H9 (cell line): ENCODE results near the gene GLRX. TPM values are rescaled to one million over a fixed set of nuclear protein-coding genes. Genes with fewer than 3 reads are reported as not detected.

ENCODE experiments used
- DNase-seq: peaks from one replicate; pipeline ENCODE4 v3.0.0-alpha.2; 2017
- H2AFZ ChIP-seq: one replicate; pipeline ENCODE4 v1.6.1; 2013; ENCODE audit warnings: mild to moderate bottlenecking, low read length, control low read depth, moderate library complexity
- H2AK5ac ChIP-seq: 2 replicates; pipeline ENCODE4 v1.6.1; 2013; ENCODE audit warnings: low read length, control low read depth, mixed read lengths; ENCODE audit not compliant: insufficient read length
- H2BK120ac ChIP-seq: one replicate; pipeline ENCODE4 v1.6.1; 2013; ENCODE audit warnings: low read depth, mild to moderate bottlenecking, low read length, control low read depth, inconsistent platforms; ENCODE audit not compliant: poor library complexity, severe bottlenecking
- H2BK12ac ChIP-seq: 2 replicates; pipeline ENCODE4 v1.6.1; 2013; ENCODE audit warnings: low read length, control low read depth, mixed read lengths, low read depth; ENCODE audit not compliant: insufficient read length
- H2BK15ac ChIP-seq: 2 replicates; pipeline ENCODE4 v1.6.1; 2013; ENCODE audit warnings: low read depth, low read length, control low read depth
- H2BK20ac ChIP-seq: one replicate; pipeline ENCODE4 v1.6.1; 2013; ENCODE audit warnings: low read depth, mild to moderate bottlenecking, low read length, control low read depth, inconsistent platforms; ENCODE audit not compliant: poor library complexity, severe bottlenecking
- H2BK5ac ChIP-seq: 2 replicates; pipeline ENCODE4 v1.6.1; 2013; ENCODE audit warnings: low read length, control low read depth, mixed read lengths; ENCODE audit not compliant: insufficient read length
- H3K14ac ChIP-seq: 2 replicates; pipeline ENCODE4 v1.6.1; 2013; ENCODE audit warnings: low read length, control low read depth; ENCODE audit not compliant: insufficient read depth
- H3K18ac ChIP-seq: 2 replicates; pipeline ENCODE4 v1.6.1; 2013; ENCODE audit warnings: low read depth, mild to moderate bottlenecking, mixed read lengths, low read length, control low read depth; ENCODE audit not compliant: insufficient read length
- H3K23ac ChIP-seq: 2 replicates; pipeline ENCODE4 v1.6.1; 2013; ENCODE audit warnings: low read length, control low read depth, mixed read lengths, low read depth; ENCODE audit not compliant: insufficient read length
- H3K23me2 ChIP-seq: 2 replicates; pipeline ENCODE4 v1.6.1; 2013; ENCODE audit warnings: low read depth, mild to moderate bottlenecking, mixed read lengths, low read length, control low read depth; ENCODE audit not compliant: insufficient read length, poor library complexity, severe bottlenecking
- H3K27ac ChIP-seq: 2 replicates; pipeline ENCODE4 v1.5.1; 2013; ENCODE audit warnings: low read length, control low read depth, mixed read lengths, low read depth; ENCODE audit not compliant: insufficient read length
- H3K27me3 ChIP-seq: 2 replicates; pipeline ENCODE4 v1.6.1; 2013; ENCODE audit warnings: low read length, control low read depth, inconsistent platforms; ENCODE audit not compliant: insufficient read depth
- H3K4ac ChIP-seq: 2 replicates; pipeline ENCODE4 v1.6.1; 2013; ENCODE audit warnings: low read depth, mild to moderate bottlenecking, control low read depth, inconsistent platforms, low read length, moderate library complexity
- H3K4me1 ChIP-seq: 2 replicates; pipeline ENCODE4 v1.6.1; 2013; ENCODE audit warnings: low read length, control low read depth, inconsistent platforms; ENCODE audit not compliant: insufficient read depth
- H3K4me2 ChIP-seq: 2 replicates; pipeline ENCODE4 v1.6.1; 2013; ENCODE audit warnings: low read length, control low read depth, mixed read lengths; ENCODE audit not compliant: insufficient read length, insufficient read depth
- H3K56ac ChIP-seq: 2 replicates; pipeline ENCODE4 v1.6.1; 2013; ENCODE audit warnings: low read depth, mild to moderate bottlenecking, mixed read lengths, low read length, control low read depth; ENCODE audit not compliant: insufficient read length
- H3K79me1 ChIP-seq: 2 replicates; pipeline ENCODE4 v1.6.1; 2013; ENCODE audit warnings: low read depth, mild to moderate bottlenecking, moderate library complexity, low read length, control low read depth, inconsistent platforms; ENCODE audit not compliant: insufficient read depth, poor library complexity, severe bottlenecking
- H3K79me2 ChIP-seq: 2 replicates; pipeline ENCODE4 v1.6.1; 2013; ENCODE audit warnings: low read length, control low read depth, inconsistent platforms; ENCODE audit not compliant: insufficient read depth
- H3K9ac ChIP-seq: 2 replicates; pipeline ENCODE4 v1.6.1; 2013; ENCODE audit warnings: low read length, control low read depth, mixed read lengths; ENCODE audit not compliant: insufficient read length; ENCODE audit errors: extremely low read depth
- H3K9me3 ChIP-seq: one replicate; pipeline ENCODE4 v1.6.1; 2013; ENCODE audit warnings: low read depth, low read length, inconsistent platforms; ENCODE audit not compliant: control insufficient read depth
- H3T11ph ChIP-seq: one replicate; pipeline ENCODE4 v1.6.1; 2013; ENCODE audit warnings: mild to moderate bottlenecking, low read length, control low read depth, inconsistent platforms
- H4K20me1 ChIP-seq: one replicate; pipeline ENCODE4 v1.6.1; 2013; ENCODE audit not compliant: control insufficient read depth, insufficient read length, insufficient read depth
- H4K5ac ChIP-seq: 2 replicates; pipeline ENCODE4 v1.6.1; 2013; ENCODE audit warnings: low read depth, mild to moderate bottlenecking, mixed read lengths, low read length, control low read depth; ENCODE audit not compliant: insufficient read length
- H4K8ac ChIP-seq: replicated peaks from 2 replicates; pipeline ENCODE4 v1.6.1; 2013; ENCODE audit warnings: low read length, control low read depth, mixed read lengths, low read depth; ENCODE audit not compliant: insufficient read length
- H4K91ac ChIP-seq: 2 replicates; pipeline ENCODE4 v1.6.1; 2013; ENCODE audit warnings: low read depth, mild to moderate bottlenecking, moderate library complexity, mixed read lengths, low read length, control low read depth; ENCODE audit not compliant: insufficient read length
- H3K27ac Mint-ChIP-seq, 3 experiments: 2 replicates in 2 of 3; 3 replicates in 1 of 3; pipeline ENCODE4 v1.8.0; 2020 to 2021; ENCODE audit warnings: mixed read lengths in 3 of 3, mild to moderate bottlenecking in 1 of 3, moderate library complexity in 1 of 3
- H3K27me3 Mint-ChIP-seq: 2 replicates; pipeline ENCODE4 v1.8.0; 2021; ENCODE audit warnings: low read depth, mild to moderate bottlenecking, moderate library complexity, mixed read lengths
- H3K36me3 Mint-ChIP-seq, 3 experiments: 2 replicates in 2 of 3; 3 replicates in 1 of 3; pipeline ENCODE4 v1.8.0; 2020 to 2021; ENCODE audit warnings: low read depth in 3 of 3, mixed read lengths in 3 of 3; ENCODE audit not compliant: insufficient read depth in 1 of 3
- H3K4me1 Mint-ChIP-seq, 2 experiments: 2 replicates each; pipeline ENCODE4 v1.8.0; 2020; ENCODE audit warnings: mixed read lengths in 2 of 2
- H3K4me3 Mint-ChIP-seq, 2 experiments: 2 replicates in 1 of 2; 3 replicates in 1 of 2; pipeline ENCODE4 v1.8.0; 2020 to 2021; ENCODE audit warnings: mild to moderate bottlenecking in 2 of 2, mixed read lengths in 2 of 2, moderate library complexity in 1 of 2
- H3K9me3 Mint-ChIP-seq, 2 experiments: 2 replicates in 1 of 2; 3 replicates in 1 of 2; pipeline ENCODE4 v1.8.0; 2020; ENCODE audit warnings: mild to moderate bottlenecking in 2 of 2, mixed read lengths in 2 of 2, moderate library complexity in 1 of 2
- WGBS: extraction: QIAGEN DNeasy Blood & Tissue Kit; methylation state at CpG from one replicate; pipeline ENCODE4 v1.1.7; 2013; ENCODE audit warnings: missing lambda C conversion rate, low lambda C conversion rate, mixed read lengths; ENCODE audit not compliant: insufficient read length; ENCODE audit errors: extremely low coverage; 5-methylcytosine and 5-hydroxymethylcytosine counted together
- total RNA-seq: library from RNA; stranded (reverse); gene quantifications from 2 replicates; pipeline ENCODE4 v1.2.1, GENCODE V29; 2021
- TF ChIP-seq, protein P1 (sequence below): fragments of 200-600 bp; sonication (generic); conservative IDR thresholded peaks from 3 replicates; pipeline ENCODE4 v1.8.0; 2021; ENCODE audit warnings: antibody characterized with exemption, mild to moderate bottlenecking

GLRX gene
- total RNA-seq, 1 experiment from 2014 or later = 13.8 TPM

- H2BK20ac ChIP-seq = no peak overlapping the region
- H3K27ac Mint-ChIP-seq = no peak overlapping the region; a peak in 1 of 7 replicates
- H3K56ac ChIP-seq = no peak overlapping the region
- no peaks in the 10 kb centered on the region for H3K79me2 ChIP-seq
- H2BK5ac ChIP-seq = no peak overlapping the region
- H3T11ph ChIP-seq = no peak overlapping the region
- H2BK15ac ChIP-seq = no peak overlapping the region
- H3K14ac ChIP-seq = no peak overlapping the region
- H2AK5ac ChIP-seq = no peak overlapping the region
- no peak overlapping the region for H3K4me2 ChIP-seq
- no peak overlapping the region for H2BK120ac ChIP-seq
- H3K23me2 ChIP-seq = no peaks in the 10 kb centered on the region
- H4K91ac ChIP-seq = no peak overlapping the region
- H3K4me1 Mint-ChIP-seq = peaks cover 3 to 4% of the 10 kb centered on the region in 2 experiments; a peak in 1 of 4 replicates
- no peak overlapping the region for H3K18ac ChIP-seq
- no peak overlapping the region for H3K9ac ChIP-seq
- H3K4me3 Mint-ChIP-seq = no peak overlapping the region
- H3K27me3 Mint-ChIP-seq = no peaks in the 10 kb centered on the region
- H2BK12ac ChIP-seq = no peak overlapping the region
- H4K20me1 ChIP-seq = no peaks in the 10 kb centered on the region
- no peak overlapping the region for H4K8ac ChIP-seq
- H3K9me3 Mint-ChIP-seq = no peaks in the 10 kb centered on the region
- TF ChIP-seq, protein P1, sequence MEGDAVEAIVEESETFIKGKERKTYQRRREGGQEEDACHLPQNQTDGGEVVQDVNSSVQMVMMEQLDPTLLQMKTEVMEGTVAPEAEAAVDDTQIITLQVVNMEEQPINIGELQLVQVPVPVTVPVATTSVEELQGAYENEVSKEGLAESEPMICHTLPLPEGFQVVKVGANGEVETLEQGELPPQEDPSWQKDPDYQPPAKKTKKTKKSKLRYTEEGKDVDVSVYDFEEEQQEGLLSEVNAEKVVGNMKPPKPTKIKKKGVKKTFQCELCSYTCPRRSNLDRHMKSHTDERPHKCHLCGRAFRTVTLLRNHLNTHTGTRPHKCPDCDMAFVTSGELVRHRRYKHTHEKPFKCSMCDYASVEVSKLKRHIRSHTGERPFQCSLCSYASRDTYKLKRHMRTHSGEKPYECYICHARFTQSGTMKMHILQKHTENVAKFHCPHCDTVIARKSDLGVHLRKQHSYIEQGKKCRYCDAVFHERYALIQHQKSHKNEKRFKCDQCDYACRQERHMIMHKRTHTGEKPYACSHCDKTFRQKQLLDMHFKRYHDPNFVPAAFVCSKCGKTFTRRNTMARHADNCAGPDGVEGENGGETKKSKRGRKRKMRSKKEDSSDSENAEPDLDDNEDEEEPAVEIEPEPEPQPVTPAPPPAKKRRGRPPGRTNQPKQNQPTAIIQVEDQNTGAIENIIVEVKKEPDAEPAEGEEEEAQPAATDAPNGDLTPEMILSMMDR = peak; percentile 89
- H3K27ac ChIP-seq = no peak overlapping the region
- no peaks in the 10 kb centered on the region for H3K79me1 ChIP-seq
- no peaks in the 10 kb centered on the region for H3K4me1 ChIP-seq
- WGBS = no CpG with 5 or more reads among the region's 4 CpGs
- H3K9me3 ChIP-seq = no peaks in the 10 kb centered on the region
- DNase-seq = peak; percentile 82
- no peak overlapping the region for H2AFZ ChIP-seq
- peaks cover 0 to 2% (median 0%) of the 10 kb centered on the region in 3 experiments; a peak in 1 of 7 replicates for H3K36me3 Mint-ChIP-seq
- H3K4ac ChIP-seq = no peak overlapping the region
- no peaks in the 10 kb centered on the region for H3K27me3 ChIP-seq
- no peak overlapping the region for H3K23ac ChIP-seq
- H4K5ac ChIP-seq = no peak overlapping the region
Measured at GRCh38 chr5:95781101-95781583, 41.4 kb downstream of the GLRX start.
